ENCODE data around the gene FGF14.

GRCh38 chr13:102401265-102401664 lies 583 bp downstream of the FGF14 start:
- TF ChIP-seq EZH2phosphoT487 (IDR thresholded peaks at IDR 0.05; ENCODE audit: borderline replicate concordance, low read length) = no peak
- no peak for TF ChIP-seq CTCF (conservative IDR thresholded peaks at IDR 0.05; ENCODE audit: low read depth, low read length)
- TF ChIP-seq EZH2 (IDR thresholded peaks at IDR 0.05; ENCODE audit: low read length, unreplicated experiment) = no peak

All from PC-3 (cell line).